H9 (cell line): Measurements from ENCODE around the gene ENPP6. TPM values are rescaled to one million over a fixed set of nuclear protein-coding genes. Genes with fewer than 3 reads are reported as not detected.

Source experiments
- DNase-seq: peaks from one replicate; pipeline ENCODE4 v3.0.0-alpha.2; 2017
- H2AFZ ChIP-seq: one replicate; pipeline ENCODE4 v1.6.1; 2013; ENCODE audit warnings: mild to moderate bottlenecking, low read length, control low read depth, moderate library complexity
- H2AK5ac ChIP-seq: 2 replicates; pipeline ENCODE4 v1.6.1; 2013; ENCODE audit warnings: low read length, control low read depth, mixed read lengths; ENCODE audit not compliant: insufficient read length
- H2BK120ac ChIP-seq: one replicate; pipeline ENCODE4 v1.6.1; 2013; ENCODE audit warnings: low read depth, mild to moderate bottlenecking, low read length, control low read depth, inconsistent platforms; ENCODE audit not compliant: poor library complexity, severe bottlenecking
- H2BK12ac ChIP-seq: 2 replicates; pipeline ENCODE4 v1.6.1; 2013; ENCODE audit warnings: low read length, control low read depth, mixed read lengths, low read depth; ENCODE audit not compliant: insufficient read length
- H2BK15ac ChIP-seq: 2 replicates; pipeline ENCODE4 v1.6.1; 2013; ENCODE audit warnings: low read depth, low read length, control low read depth
- H2BK20ac ChIP-seq: one replicate; pipeline ENCODE4 v1.6.1; 2013; ENCODE audit warnings: low read depth, mild to moderate bottlenecking, low read length, control low read depth, inconsistent platforms; ENCODE audit not compliant: poor library complexity, severe bottlenecking
- H2BK5ac ChIP-seq: 2 replicates; pipeline ENCODE4 v1.6.1; 2013; ENCODE audit warnings: low read length, control low read depth, mixed read lengths; ENCODE audit not compliant: insufficient read length
- H3K14ac ChIP-seq: 2 replicates; pipeline ENCODE4 v1.6.1; 2013; ENCODE audit warnings: low read length, control low read depth; ENCODE audit not compliant: insufficient read depth
- H3K18ac ChIP-seq: 2 replicates; pipeline ENCODE4 v1.6.1; 2013; ENCODE audit warnings: low read depth, mild to moderate bottlenecking, mixed read lengths, low read length, control low read depth; ENCODE audit not compliant: insufficient read length
- H3K23ac ChIP-seq: 2 replicates; pipeline ENCODE4 v1.6.1; 2013; ENCODE audit warnings: low read length, control low read depth, mixed read lengths, low read depth; ENCODE audit not compliant: insufficient read length
- H3K23me2 ChIP-seq: 2 replicates; pipeline ENCODE4 v1.6.1; 2013; ENCODE audit warnings: low read depth, mild to moderate bottlenecking, mixed read lengths, low read length, control low read depth; ENCODE audit not compliant: insufficient read length, poor library complexity, severe bottlenecking
- H3K27ac ChIP-seq: 2 replicates; pipeline ENCODE4 v1.5.1; 2013; ENCODE audit warnings: low read length, control low read depth, mixed read lengths, low read depth; ENCODE audit not compliant: insufficient read length
- H3K27me3 ChIP-seq: 2 replicates; pipeline ENCODE4 v1.6.1; 2013; ENCODE audit warnings: low read length, control low read depth, inconsistent platforms; ENCODE audit not compliant: insufficient read depth
- H3K4ac ChIP-seq: 2 replicates; pipeline ENCODE4 v1.6.1; 2013; ENCODE audit warnings: low read depth, mild to moderate bottlenecking, control low read depth, inconsistent platforms, low read length, moderate library complexity
- H3K4me1 ChIP-seq: 2 replicates; pipeline ENCODE4 v1.6.1; 2013; ENCODE audit warnings: low read length, control low read depth, inconsistent platforms; ENCODE audit not compliant: insufficient read depth
- H3K4me2 ChIP-seq: 2 replicates; pipeline ENCODE4 v1.6.1; 2013; ENCODE audit warnings: low read length, control low read depth, mixed read lengths; ENCODE audit not compliant: insufficient read length, insufficient read depth
- H3K56ac ChIP-seq: 2 replicates; pipeline ENCODE4 v1.6.1; 2013; ENCODE audit warnings: low read depth, mild to moderate bottlenecking, mixed read lengths, low read length, control low read depth; ENCODE audit not compliant: insufficient read length
- H3K79me1 ChIP-seq: 2 replicates; pipeline ENCODE4 v1.6.1; 2013; ENCODE audit warnings: low read depth, mild to moderate bottlenecking, moderate library complexity, low read length, control low read depth, inconsistent platforms; ENCODE audit not compliant: insufficient read depth, poor library complexity, severe bottlenecking
- H3K79me2 ChIP-seq: 2 replicates; pipeline ENCODE4 v1.6.1; 2013; ENCODE audit warnings: low read length, control low read depth, inconsistent platforms; ENCODE audit not compliant: insufficient read depth
- H3K9ac ChIP-seq: 2 replicates; pipeline ENCODE4 v1.6.1; 2013; ENCODE audit warnings: low read length, control low read depth, mixed read lengths; ENCODE audit not compliant: insufficient read length; ENCODE audit errors: extremely low read depth
- H3K9me3 ChIP-seq: one replicate; pipeline ENCODE4 v1.6.1; 2013; ENCODE audit warnings: low read depth, low read length, inconsistent platforms; ENCODE audit not compliant: control insufficient read depth
- H3T11ph ChIP-seq: one replicate; pipeline ENCODE4 v1.6.1; 2013; ENCODE audit warnings: mild to moderate bottlenecking, low read length, control low read depth, inconsistent platforms
- H4K20me1 ChIP-seq: one replicate; pipeline ENCODE4 v1.6.1; 2013; ENCODE audit not compliant: control insufficient read depth, insufficient read length, insufficient read depth
- H4K5ac ChIP-seq: 2 replicates; pipeline ENCODE4 v1.6.1; 2013; ENCODE audit warnings: low read depth, mild to moderate bottlenecking, mixed read lengths, low read length, control low read depth; ENCODE audit not compliant: insufficient read length
- H4K8ac ChIP-seq: replicated peaks from 2 replicates; pipeline ENCODE4 v1.6.1; 2013; ENCODE audit warnings: low read length, control low read depth, mixed read lengths, low read depth; ENCODE audit not compliant: insufficient read length
- H4K91ac ChIP-seq: 2 replicates; pipeline ENCODE4 v1.6.1; 2013; ENCODE audit warnings: low read depth, mild to moderate bottlenecking, moderate library complexity, mixed read lengths, low read length, control low read depth; ENCODE audit not compliant: insufficient read length
- H3K27ac Mint-ChIP-seq, 3 experiments: 2 replicates in 2 of 3; 3 replicates in 1 of 3; pipeline ENCODE4 v1.8.0; 2020 to 2021; ENCODE audit warnings: mixed read lengths in 3 of 3, mild to moderate bottlenecking in 1 of 3, moderate library complexity in 1 of 3
- H3K27me3 Mint-ChIP-seq: 2 replicates; pipeline ENCODE4 v1.8.0; 2021; ENCODE audit warnings: low read depth, mild to moderate bottlenecking, moderate library complexity, mixed read lengths
- H3K36me3 Mint-ChIP-seq, 3 experiments: 2 replicates in 2 of 3; 3 replicates in 1 of 3; pipeline ENCODE4 v1.8.0; 2020 to 2021; ENCODE audit warnings: low read depth in 3 of 3, mixed read lengths in 3 of 3; ENCODE audit not compliant: insufficient read depth in 1 of 3
- H3K4me1 Mint-ChIP-seq, 2 experiments: 2 replicates each; pipeline ENCODE4 v1.8.0; 2020; ENCODE audit warnings: mixed read lengths in 2 of 2
- H3K4me3 Mint-ChIP-seq, 2 experiments: 2 replicates in 1 of 2; 3 replicates in 1 of 2; pipeline ENCODE4 v1.8.0; 2020 to 2021; ENCODE audit warnings: mild to moderate bottlenecking in 2 of 2, mixed read lengths in 2 of 2, moderate library complexity in 1 of 2
- H3K9me3 Mint-ChIP-seq, 2 experiments: 2 replicates in 1 of 2; 3 replicates in 1 of 2; pipeline ENCODE4 v1.8.0; 2020; ENCODE audit warnings: mild to moderate bottlenecking in 2 of 2, mixed read lengths in 2 of 2, moderate library complexity in 1 of 2
- WGBS: extraction: QIAGEN DNeasy Blood & Tissue Kit; methylation state at CpG from one replicate; pipeline ENCODE4 v1.1.7; 2013; ENCODE audit warnings: missing lambda C conversion rate, low lambda C conversion rate, mixed read lengths; ENCODE audit not compliant: insufficient read length; ENCODE audit errors: extremely low coverage; 5-methylcytosine and 5-hydroxymethylcytosine counted together
- total RNA-seq: library from RNA; stranded (reverse); gene quantifications from 2 replicates; pipeline ENCODE4 v1.2.1, GENCODE V29; 2021
- TF ChIP-seq, protein P1 (sequence below): fragments of 200-600 bp; sonication (generic); conservative IDR thresholded peaks from 3 replicates; pipeline ENCODE4 v1.8.0; 2021; ENCODE audit warnings: antibody characterized with exemption, mild to moderate bottlenecking

The ENPP6 gene
- total RNA-seq, 1 experiment from 2014 or later: not detected

GRCh38 chr4:184163813-184164212, 53.9 kb downstream of the ENPP6 start:
- H3K27ac Mint-ChIP-seq: no peak overlapping the region
- no peak overlapping the region for H2BK5ac ChIP-seq
- H2AFZ ChIP-seq: no peak overlapping the region
- no peaks in the 10 kb centered on the region; a peak in 1 of 7 replicates for H3K36me3 Mint-ChIP-seq
- H4K5ac ChIP-seq: no peak overlapping the region
- H4K20me1 ChIP-seq: no peaks in the 10 kb centered on the region
- H2BK120ac ChIP-seq: no peak overlapping the region
- no peak overlapping the region for H4K8ac ChIP-seq
- H3K14ac ChIP-seq: no peak overlapping the region
- H3K4ac ChIP-seq: no peak overlapping the region
- TF ChIP-seq, protein P1, sequence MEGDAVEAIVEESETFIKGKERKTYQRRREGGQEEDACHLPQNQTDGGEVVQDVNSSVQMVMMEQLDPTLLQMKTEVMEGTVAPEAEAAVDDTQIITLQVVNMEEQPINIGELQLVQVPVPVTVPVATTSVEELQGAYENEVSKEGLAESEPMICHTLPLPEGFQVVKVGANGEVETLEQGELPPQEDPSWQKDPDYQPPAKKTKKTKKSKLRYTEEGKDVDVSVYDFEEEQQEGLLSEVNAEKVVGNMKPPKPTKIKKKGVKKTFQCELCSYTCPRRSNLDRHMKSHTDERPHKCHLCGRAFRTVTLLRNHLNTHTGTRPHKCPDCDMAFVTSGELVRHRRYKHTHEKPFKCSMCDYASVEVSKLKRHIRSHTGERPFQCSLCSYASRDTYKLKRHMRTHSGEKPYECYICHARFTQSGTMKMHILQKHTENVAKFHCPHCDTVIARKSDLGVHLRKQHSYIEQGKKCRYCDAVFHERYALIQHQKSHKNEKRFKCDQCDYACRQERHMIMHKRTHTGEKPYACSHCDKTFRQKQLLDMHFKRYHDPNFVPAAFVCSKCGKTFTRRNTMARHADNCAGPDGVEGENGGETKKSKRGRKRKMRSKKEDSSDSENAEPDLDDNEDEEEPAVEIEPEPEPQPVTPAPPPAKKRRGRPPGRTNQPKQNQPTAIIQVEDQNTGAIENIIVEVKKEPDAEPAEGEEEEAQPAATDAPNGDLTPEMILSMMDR: peak; percentile 91
- no peaks in the 10 kb centered on the region for H3K79me2 ChIP-seq
- no peak overlapping the region for H2BK20ac ChIP-seq
- no peak overlapping the region for H3T11ph ChIP-seq
- H3K9ac ChIP-seq: no peak overlapping the region
- no peak overlapping the region for H3K27ac ChIP-seq
- H3K9me3 Mint-ChIP-seq: no peaks in the 10 kb centered on the region
- no peaks in the 10 kb centered on the region for H3K27me3 ChIP-seq
- H3K56ac ChIP-seq: no peak overlapping the region
- no peak overlapping the region for H3K23ac ChIP-seq
- no peaks in the 10 kb centered on the region for H3K79me1 ChIP-seq
- no CpG with 5 or more reads among the region's 8 CpGs for WGBS
- peak; percentile 80 for DNase-seq
- no peak overlapping the region for H3K4me2 ChIP-seq
- peaks cover 53% of the 10 kb centered on the region for H3K27me3 Mint-ChIP-seq
- no peaks in the 10 kb centered on the region for H3K23me2 ChIP-seq
- no peak overlapping the region for H4K91ac ChIP-seq
- H3K9me3 ChIP-seq: no peaks in the 10 kb centered on the region
- H2BK15ac ChIP-seq: no peak overlapping the region
- H2BK12ac ChIP-seq: no peak overlapping the region
- peaks cover 4% of the 10 kb centered on the region; the same call in 1 of the 2 replicates for H3K4me1 ChIP-seq
- H3K18ac ChIP-seq: no peak overlapping the region
- no peak overlapping the region for H3K4me3 Mint-ChIP-seq
- H2AK5ac ChIP-seq: no peak overlapping the region
- peaks cover 41 to 46% of the 10 kb centered on the region in 2 experiments for H3K4me1 Mint-ChIP-seq
